K562 (cell line): Measurements from ENCODE around the gene GDAP1L1. TPM values are rescaled to one million over a fixed set of nuclear protein-coding genes. Genes with fewer than 3 reads are reported as not detected.

Source experiments
- ATAC-seq: fragments of 200-7000 bp; cut with Tn5 transposase; 3 replicates; pipeline ENCODE4 v1.9.1; 2020; ENCODE audit warnings: moderate library complexity
- BruUV-seq: library from RNA; stranded (reverse); fragments of 400-500 nt; replicated peaks from 2 replicates; lab custom pipeline; 2021; lab: Mats Ljungman, UMichigan
- CTCF ChIA-PET: fragments of 300-600 bp; formaldehyde crosslinking; extraction: SDS; loops from one replicate; lab custom pipeline; 2021; ENCODE audit warnings: low intra/inter-chr PET ratio; lab: Yijun Ruan, JAX
- POLR2A ChIA-PET: fragments of 300-600, 350-650 bp; sonication (Branson Sonifier 250); formaldehyde crosslinking; extraction: SDS; loops from one replicate; lab custom pipeline; 2021; ENCODE audit warnings: antibody characterized with exemption, inconsistent platforms; lab: Yijun Ruan, JAX
- DNase-seq, 4 experiments: peaks; one replicate each; pipeline versions ENCODE4 v3.0.0 to v3.0.0-alpha.2; 2011 to 2018; ENCODE audit warnings: low spot score in 3 of 4, mixed read lengths in 3 of 4; ENCODE audit errors: extremely low read depth in 1 of 4
- FAIRE-seq: peaks from 2 replicates; lab custom pipeline; 2011; peaks lifted over from hg19 to GRCh38; lab: Jason Lieb, UNC
- H2AFZ ChIP-seq: 2 replicates; pipeline ENCODE4 v1.6.0; 2011; ENCODE audit warnings: low read depth, low read length, control low read depth, inconsistent platforms
- H3K27ac ChIP-seq: fragments of 200-600 bp; 3 replicates; pipeline ENCODE4 v1.8.0; 2011; ENCODE audit warnings: low read depth, mild to moderate bottlenecking, control low read depth, inconsistent platforms, low read length, moderate library complexity, mixed read lengths; ENCODE audit errors: extremely low read depth
- H3K27me3 ChIP-seq, 2 experiments: fragments of 300-600 bp in 1 of 2; 2 replicates in 1 of 2; 3 replicates in 1 of 2; pipeline versions ENCODE4 v1.6.0 to v1.8.0; 2011; ENCODE audit warnings: inconsistent platforms in 2 of 2, low read length in 2 of 2, mild to moderate bottlenecking in 1 of 2, mixed read lengths in 1 of 2, moderate library complexity in 1 of 2; ENCODE audit not compliant: control insufficient read depth in 2 of 2, insufficient read depth in 2 of 2
- H3K36me3 ChIP-seq: fragments of 300-600 bp; 3 replicates; pipeline ENCODE4 v1.8.0; 2011; ENCODE audit warnings: mild to moderate bottlenecking, low read length, inconsistent platforms; ENCODE audit not compliant: control insufficient read depth, insufficient read depth
- H3K4me1 ChIP-seq, 2 experiments: fragments of 200-600 bp in 1 of 2; replicated peaks in 1 of 2; 2 replicates in 1 of 2; 3 replicates in 1 of 2; pipeline versions ENCODE4 v1.5.1 to v1.8.0; 2011; ENCODE audit warnings: inconsistent platforms in 2 of 2, low read length in 2 of 2, mild to moderate bottlenecking in 1 of 2, mixed read lengths in 1 of 2, moderate library complexity in 1 of 2; ENCODE audit not compliant: control insufficient read depth in 2 of 2, insufficient read depth in 2 of 2
- H3K4me2 ChIP-seq: 2 replicates; pipeline ENCODE4 v1.6.1; 2011; ENCODE audit warnings: low read length, control low read depth, inconsistent platforms, mixed read lengths; ENCODE audit not compliant: insufficient read depth
- H3K4me3 ChIP-seq: fragments of 200-600 bp; sonication (generic), shearing (Covaris generic); 2 replicates; pipeline ENCODE4 v1.5.1; 2016; ENCODE audit warnings: control low read depth, inconsistent platforms
- H3K79me2 ChIP-seq: fragments of 200-600 bp; 3 replicates; pipeline ENCODE4 v1.8.0; 2011; ENCODE audit warnings: low read length, inconsistent platforms; ENCODE audit not compliant: control insufficient read depth, insufficient read depth
- H3K9ac ChIP-seq, 2 experiments: 2 replicates each; pipeline versions ENCODE4 v1.6.0 to v1.6.1; 2011; ENCODE audit warnings: low read depth in 2 of 2, low read length in 2 of 2, control low read depth in 1 of 2, inconsistent platforms in 1 of 2, mild to moderate bottlenecking in 1 of 2, mixed read lengths in 1 of 2; ENCODE audit not compliant: insufficient read depth in 1 of 2
- H3K9me1 ChIP-seq: one replicate; pipeline ENCODE4 v1.6.0; 2011; ENCODE audit warnings: inconsistent platforms, mild to moderate bottlenecking, low read length, moderate library complexity; ENCODE audit not compliant: control insufficient read depth, insufficient read depth
- H3K9me3 ChIP-seq: replicated peaks from 2 replicates; pipeline ENCODE4 v1.5.1; 2011; ENCODE audit warnings: low read depth, low read length, inconsistent platforms; ENCODE audit not compliant: control insufficient read depth, insufficient read depth
- H4K20me1 ChIP-seq: replicated peaks from 2 replicates; pipeline ENCODE4 v1.6.1; 2011; ENCODE audit warnings: low read length, inconsistent platforms, mixed read lengths; ENCODE audit not compliant: control insufficient read depth, insufficient read depth
- GABPB1 ChIP-seq: sonication (generic); formaldehyde crosslinking; IDR thresholded peaks from 2 replicates; pipeline ENCODE4 v1.8.0; 2022; ENCODE audit warnings: mild to moderate bottlenecking, missing genetic modification reagents
- ILK ChIP-seq: fragments of 450-650 bp; IDR thresholded peaks from 2 replicates; pipeline ENCODE4 v1.6.1; 2016; ENCODE audit warnings: missing genetic modification characterization, low read depth, mild to moderate bottlenecking, missing compliant biosample characterization, moderate library complexity, borderline replicate concordance
- PURB ChIP-seq: sonication (generic); formaldehyde crosslinking; IDR thresholded peaks from 2 replicates; pipeline ENCODE4 v1.9.0; 2021; ENCODE audit warnings: low read depth, mild to moderate bottlenecking, missing genetic modification reagents
- SOX6 ChIP-seq: fragments of 450-650 bp; IDR thresholded peaks from 2 replicates; pipeline ENCODE4 v1.6.1; 2014; ENCODE audit warnings: mild to moderate bottlenecking
- ZNF174 ChIP-seq: fragments of 250-450 bp; sonication (Bioruptor Pico); IDR thresholded peaks from 2 replicates; pipeline ENCODE4 v1.4.0; 2020; ENCODE audit warnings: mild to moderate bottlenecking
- WGBS: fragments of 100-300 bp; shearing (Covaris generic); methylation state at CpG from one replicate; pipeline ENCODE4 v1.1.6; 2016; ENCODE audit warnings: low coverage, mixed read lengths; ENCODE audit not compliant: insufficient coverage; ENCODE audit errors: missing lambda C conversion rate; 5-methylcytosine and 5-hydroxymethylcytosine counted together
- in situ Hi-C: fragments of 300-500 bp; cut with MboI; formaldehyde crosslinking; loops from 4 replicates; pipeline ENCODE4 v1.15.0; 2018; ENCODE audit warnings: inconsistent platforms, mixed read lengths
- intact Hi-C: fragments of 100-400 bp; cut with micrococcal nuclease; formaldehyde crosslinking; loops from 2 replicates; pipeline ENCODE4 v1.14.2; 2022
- polyA plus RNA-seq, 8 experiments: library from polyadenylated mRNA; depleted of rRNA in 4 of 8; stranded (reverse) in 5 of 8; unstranded in 3 of 8; fragments of >200 nt; fragmentation: Nextera tagmentation in 2 of 8; fragmentation: Illumina TruSeq in 1 of 8; extraction: Ambion mirVana in 2 of 8; extraction: Trizol in 1 of 8; gene quantifications; 2 replicates each; pipeline versions ENCODE4 v1.2.1 to v1.2.3, GENCODE V29; 2011 to 2014; ENCODE audit warnings: inconsistent platforms in 1 of 8, missing spikeins in 1 of 8
- total RNA-seq, 7 experiments: library from RNA; depleted of rRNA in 6 of 7; stranded (reverse); fragments of >200 nt in 6 of 7; fragmentation: Illumina TruSeq in 2 of 7; extraction: Trizol in 2 of 7; gene quantifications; 2 replicates each; pipeline versions ENCODE4 v1.2.1 to v1.2.3, GENCODE V29; 2011 to 2021; ENCODE audit warnings: low replicate concordance in 1 of 7

The GDAP1L1 gene
- total and polyA plus RNA-seq, 9 of the 15 experiments (the other 6 are each of a cell fraction or from before 2014, with no cell fraction given), result 0.06 to 0.40 (median 0.19) TPM; not detected in 5

DNA sequence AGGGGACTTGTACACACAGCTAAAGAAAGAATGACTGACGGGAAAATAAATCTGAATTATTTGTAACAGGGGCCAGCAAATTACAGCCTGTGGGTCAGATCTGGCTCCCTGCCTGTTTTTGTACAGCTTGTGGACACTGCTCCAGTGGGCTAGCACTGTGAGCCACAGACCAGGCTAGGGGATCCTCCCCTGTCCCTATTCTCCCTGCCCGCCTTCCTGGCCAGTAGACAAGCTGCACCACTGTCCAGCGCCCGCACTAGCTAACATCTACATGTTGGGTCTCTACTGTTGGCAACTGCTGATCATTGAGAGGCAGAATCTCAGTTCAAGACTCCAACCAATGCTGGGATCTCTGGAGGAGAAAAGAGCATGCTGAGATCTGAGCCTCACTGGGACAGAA lies 47.2 kb upstream of the GDAP1L1 start:
- no peak overlapping the region for H3K4me3 ChIP-seq
- WGBS, result 100% methylated on average over 4 of the region's 4 CpGs
- in situ Hi-C loops, result no loop called here
- no peak overlapping the region for H2AFZ ChIP-seq
- DNase-seq (no peak), FAIRE-seq (no peak), ATAC-seq (no peak)
- peaks cover 6 to 13% of the 10 kb centered on the region in 2 experiments; a peak in 4 of 5 replicates for H3K4me1 ChIP-seq
- intact Hi-C loops, result no loop called here
- H3K9ac ChIP-seq, result no peak overlapping the region
- H3K79me2 ChIP-seq, result peaks cover 5% of the 10 kb centered on the region; the same call in 1 of the 3 replicates
- BruUV-seq, result no TSS peak
- no peak overlapping the region for H3K4me2 ChIP-seq
- H3K36me3 ChIP-seq, result peaks cover 74% of the 10 kb centered on the region
- ChIA-PET POLR2A (interaction anchor here (0.6 kb wide), 1 partner anchor 128 kb away, joined by 3 read pairs; no protein-coding TSS in a partner anchor), CTCF (interaction anchor here (0.6 kb wide), 1 partner anchor 510 kb away, joined by 4 read pairs; no protein-coding TSS in a partner anchor)
- TF ChIP-seq ILK (tag) (no peak), SOX6 (no peak), ZNF174 (CRISPR knock-in tag) (no peak)
- peaks cover 3% of the 10 kb centered on the region for H3K9me1 ChIP-seq
- H3K27ac ChIP-seq, result no peak overlapping the region
- no peaks in the 10 kb centered on the region for H3K9me3 ChIP-seq
- no peaks in the 10 kb centered on the region for H3K27me3 ChIP-seq
- 0 out of 2 replicates have a peak, but pooled peaks cover 6% of the 10 kb centered on the region for H4K20me1 ChIP-seq

DNA sequence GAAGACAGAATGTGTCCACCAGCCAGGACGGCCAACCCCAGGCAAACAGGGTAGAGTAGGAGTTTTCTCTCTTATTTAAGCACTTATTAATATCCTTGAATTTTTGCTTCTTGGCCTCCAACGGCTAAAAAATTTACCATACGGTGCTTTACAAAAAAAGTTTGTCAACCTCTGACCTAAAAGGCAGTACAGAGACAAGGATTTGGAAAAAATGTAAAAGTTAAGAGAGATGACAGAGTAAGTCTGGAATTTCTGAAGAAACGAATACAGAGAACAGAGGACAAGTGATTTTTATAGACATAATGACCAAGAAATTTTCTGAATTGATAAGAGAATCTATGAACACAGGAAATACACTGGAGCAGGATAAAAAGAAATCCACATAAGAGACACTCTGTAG lies 46.7 kb upstream of the GDAP1L1 start:
- no peak for DNase-seq
- H3K4me1 ChIP-seq, result peaks cover 6 to 13% of the 10 kb centered on the region in 2 experiments; a peak in 4 of 5 replicates
- H3K4me3 ChIP-seq, result no peak overlapping the region
- H3K9me1 ChIP-seq, result peaks cover 3% of the 10 kb centered on the region
- no peak overlapping the region for H2AFZ ChIP-seq
- 0 out of 2 replicates have a peak, but pooled peaks cover 6% of the 10 kb centered on the region for H4K20me1 ChIP-seq
- ATAC-seq, result no peak
- ChIA-PET POLR2A (interaction anchor here (0.6 kb wide), 1 partner anchor 128 kb away, joined by 3 read pairs; no protein-coding TSS in a partner anchor), CTCF (interaction anchor here (0.6 kb wide), 1 partner anchor 509 kb away, joined by 4 read pairs; no protein-coding TSS in a partner anchor)
- WGBS, result 84% methylated on average over 4 of the region's 4 CpGs
- H3K79me2 ChIP-seq, result peaks cover 5% of the 10 kb centered on the region; the same call in 1 of the 3 replicates
- H3K36me3 ChIP-seq, result peaks cover 77% of the 10 kb centered on the region
- in situ Hi-C loops (no loop called here), intact Hi-C loops (no loop called here)
- no peak for FAIRE-seq
- no peak overlapping the region for H3K4me2 ChIP-seq
- no peak overlapping the region for H3K27ac ChIP-seq
- H3K27me3 ChIP-seq, result no peaks in the 10 kb centered on the region
- TF ChIP-seq PURB (CRISPR knock-in tag) (no peak), GABPB1 (CRISPR knock-in tag) (no peak)
- no peaks in the 10 kb centered on the region for H3K9me3 ChIP-seq
- H3K9ac ChIP-seq, result no peak overlapping the region
- BruUV-seq, result no TSS peak
